Astrocyte of the cerebellum (primary cell): ENCODE data around the gene TRIM26.

Experiments used
- DNase-seq: peaks from one replicate; pipeline ENCODE4 v3.0.0-alpha.2; 2011; ENCODE audit warnings: low read depth
- H3K4me3 ChIP-seq: 2 replicates; pipeline ENCODE4 v1.5.1; 2011; ENCODE audit warnings: mild to moderate bottlenecking, low read depth, low read length, moderate library complexity
- CTCF ChIP-seq: IDR thresholded peaks from 2 replicates; pipeline ENCODE4 v1.5.1; 2012; ENCODE audit warnings: low read length, low read depth, moderate library complexity, mild to moderate bottlenecking; ENCODE audit errors: missing control alignments
- in situ Hi-C: cut with HindIII; loops from 2 replicates; pipeline ENCODE4 v1.10.0; 2017; ENCODE audit warnings: low sequenced_read_pairs

TRIM26 gene

GRCh38 chr6:30185846-30186484, 27.2 kb downstream of the TRIM26 start:
- no peak for DNase-seq
- in situ Hi-C loops, result no loop called here
- no peak overlapping the region for H3K4me3 ChIP-seq
- no peak for TF ChIP-seq CTCF

- in situ Hi-C loops, result no loop called here
- no peak for TF ChIP-seq CTCF
- no peak overlapping the region for H3K4me3 ChIP-seq
- no peak for DNase-seq
Observed at GRCh38 chr6:30184417-30185031, 28.7 kb downstream of the TRIM26 start.

GRCh38 chr6:30180145-30180544, 33.1 kb downstream of the TRIM26 start:
- in situ Hi-C loops, result no loop called here
- DNase-seq, result no peak
- TF ChIP-seq CTCF, result no peak
- no peak overlapping the region for H3K4me3 ChIP-seq

- TF ChIP-seq CTCF, result no peak
- in situ Hi-C loops, result no loop called here
- no peak for DNase-seq
- H3K4me3 ChIP-seq, result no peak overlapping the region
Observed at GRCh38 chr6:30178837-30179236, 34.4 kb downstream of the TRIM26 start.

- no peak overlapping the region for H3K4me3 ChIP-seq
- no peak for DNase-seq
- no peak for TF ChIP-seq CTCF
- in situ Hi-C loops, result no loop called here
Observed at GRCh38 chr6:30175765-30176164, 37.4 kb downstream of the TRIM26 start.

GRCh38 chr6:30172681-30173080, 40.5 kb downstream of the TRIM26 start:
- no peak overlapping the region for H3K4me3 ChIP-seq
- in situ Hi-C loops, result no loop called here
- TF ChIP-seq CTCF, result no peak
- DNase-seq, result no peak
